GM12878 (cell line): ENCODE measurements around the gene GSTM4. TPM values are rescaled to one million over a fixed set of nuclear protein-coding genes. Genes with fewer than 3 reads are reported as not detected.

Experiments used
- ATAC-seq: fragments of 200-7000 bp; cut with Tn5 transposase; 3 replicates; pipeline ENCODE4 v1.9.1; 2020; ENCODE audit warnings: mild to moderate bottlenecking, moderate library complexity
- BruUV-seq: library from RNA; stranded (reverse); fragments of 400-500 nt; replicated peaks from 2 replicates; lab custom pipeline; 2021; lab: Mats Ljungman, UMichigan
- CTCF ChIA-PET: fragments of 300-600 bp; sonication (Branson Sonifier 250); formaldehyde crosslinking; extraction: SDS; loops from one replicate; lab custom pipeline; 2021; ENCODE audit warnings: inconsistent platforms; lab: Yijun Ruan, JAX
- POLR2A ChIA-PET: fragments of 350-600 bp; formaldehyde crosslinking; extraction: SDS; loops from one replicate; lab custom pipeline; 2021; ENCODE audit warnings: inconsistent platforms; lab: Charles Lee
- RAD21 ChIA-PET: fragments of 300-600 bp; sonication (Branson Sonifier 250); formaldehyde crosslinking; loops from one replicate; lab custom pipeline; 2023; ENCODE audit warnings: antibody characterized with exemption; ENCODE audit not compliant: unreplicated experiment; lab: Charles Lee
- SMC1A ChIA-PET: fragments of 300-600 bp; sonication (Branson Sonifier 250); formaldehyde crosslinking; loops from one replicate; lab custom pipeline; 2023; ENCODE audit not compliant: unreplicated experiment, uncharacterized antibody; lab: Charles Lee
- DNase-seq: peaks from one replicate; pipeline ENCODE4 v3.0.0-alpha.2; 2011; ENCODE audit warnings: low read depth, low spot score
- FAIRE-seq: peaks from 3 replicates; lab custom pipeline; 2011; peaks lifted over from hg19 to GRCh38; lab: Jason Lieb, UNC
- H2AFZ ChIP-seq: 2 replicates; pipeline ENCODE4 v1.6.0; 2011; ENCODE audit warnings: low read depth, low read length, control low read depth; ENCODE audit not compliant: control insufficient read depth
- H3K27ac ChIP-seq: 2 replicates; pipeline ENCODE4 v1.5.1; 2011; ENCODE audit warnings: control low read depth; ENCODE audit not compliant: control insufficient read depth, insufficient read depth
- H3K27me3 ChIP-seq, 2 experiments: replicated peaks in 1 of 2; 2 replicates each; pipeline versions ENCODE4 v1.6.0 to v1.6.1; 2011; ENCODE audit warnings: low read length in 1 of 2; ENCODE audit not compliant: control insufficient read depth in 2 of 2, insufficient read depth in 2 of 2
- H3K36me3 ChIP-seq, 2 experiments: 2 replicates each; pipeline ENCODE4 v1.5.1; 2011; ENCODE audit warnings: low read length in 1 of 2; ENCODE audit not compliant: control insufficient read depth in 2 of 2, insufficient read depth in 2 of 2
- H3K4me1 ChIP-seq: 2 replicates; pipeline ENCODE4 v1.6.1; 2011; ENCODE audit warnings: mild to moderate bottlenecking, low read length, moderate library complexity, mixed read lengths; ENCODE audit not compliant: control insufficient read depth, insufficient read depth
- H3K4me2 ChIP-seq: 2 replicates; pipeline ENCODE4 v1.6.0; 2011; ENCODE audit warnings: control low read depth; ENCODE audit not compliant: control insufficient read depth, insufficient read depth
- H3K4me3 ChIP-seq: fragments of 200-600 bp; sonication (generic); 2 replicates; pipeline ENCODE4 v1.5.1; 2016
- H3K79me2 ChIP-seq: 2 replicates; pipeline ENCODE4 v1.6.0; 2011; ENCODE audit warnings: low read length; ENCODE audit not compliant: control insufficient read depth, insufficient read depth
- H3K9ac ChIP-seq: 2 replicates; pipeline ENCODE4 v1.8.0; 2011; ENCODE audit warnings: low read length, control low read depth, mixed read lengths; ENCODE audit not compliant: control insufficient read depth, insufficient read depth
- H3K9me3 ChIP-seq: replicated peaks from 3 replicates; pipeline ENCODE4 v1.5.1; 2011; ENCODE audit warnings: mild to moderate bottlenecking, low read length; ENCODE audit not compliant: control insufficient read depth, insufficient read depth
- H4K20me1 ChIP-seq: 2 replicates; pipeline ENCODE4 v1.6.0; 2011; ENCODE audit not compliant: control insufficient read depth, insufficient read depth
- ASH2L ChIP-seq: fragments of 300-600, 200-600 bp; sonication (generic); IDR thresholded peaks from 2 replicates; pipeline ENCODE4 v1.6.1; 2017; ENCODE audit warnings: low read depth, mild to moderate bottlenecking, borderline replicate concordance
- ATF3 ChIP-seq: IDR thresholded peaks from 2 replicates; pipeline ENCODE4 v1.6.1; 2011; ENCODE audit warnings: low read depth, mild to moderate bottlenecking, low read length, moderate library complexity, borderline replicate concordance; ENCODE audit errors: extremely low read depth
- CEBPZ ChIP-seq: fragments of 150-350 bp; IDR thresholded peaks from 2 replicates; pipeline ENCODE4 v1.6.1; 2016; ENCODE audit warnings: low read depth, low read length
- CTCF ChIP-seq, 3 experiments: IDR thresholded peaks in 2 of 3; conservative IDR thresholded peaks in 1 of 3; 2 replicates each; pipeline ENCODE4 v1.5.1; 2011; ENCODE audit warnings: low read depth in 3 of 3, low read length in 3 of 3, mild to moderate bottlenecking in 3 of 3, control low read depth in 2 of 3, moderate library complexity in 2 of 3, inconsistent platforms in 1 of 3, mixed read lengths in 1 of 3; ENCODE audit not compliant: control insufficient read depth in 2 of 3, insufficient read depth in 1 of 3; ENCODE audit errors: extremely low read depth in 1 of 3
- E2F4 ChIP-seq: IDR thresholded peaks from 2 replicates; pipeline ENCODE4 v1.6.1; 2012; ENCODE audit warnings: low read depth, low read length, improper control_type of control experiment
- IKZF1 ChIP-seq: fragments of 450-650 bp; conservative IDR thresholded peaks from 2 replicates; pipeline ENCODE4 v1.6.1; 2017; ENCODE audit warnings: antibody characterized with exemption, mild to moderate bottlenecking
- NFYA ChIP-seq: IDR thresholded peaks from 2 replicates; pipeline ENCODE4 v1.6.1; 2011; ENCODE audit warnings: low read depth, mild to moderate bottlenecking, low read length, improper control_type of control experiment, borderline replicate concordance
- NRF1 ChIP-seq: conservative IDR thresholded peaks from 2 replicates; pipeline ENCODE4 v1.6.1; 2011; ENCODE audit warnings: mild to moderate bottlenecking, low read depth, low read length, improper control_type of control experiment
- POLR2A ChIP-seq: IDR thresholded peaks from 2 replicates; pipeline ENCODE4 v1.6.1; 2011; ENCODE audit warnings: low read depth, mild to moderate bottlenecking, low read length
- RAD21 ChIP-seq: IDR thresholded peaks from 2 replicates; pipeline ENCODE4 v1.6.1; 2011; ENCODE audit warnings: mild to moderate bottlenecking, low read depth, low read length, moderate library complexity; ENCODE audit not compliant: insufficient read depth
- RB1 ChIP-seq: fragments of 450-650 bp; formaldehyde crosslinking; IDR thresholded peaks from 2 replicates; pipeline ENCODE4 v1.6.1; 2017; ENCODE audit warnings: mild to moderate bottlenecking, borderline replicate concordance
- TAF1 ChIP-seq: IDR thresholded peaks from 2 replicates; pipeline ENCODE4 v1.6.1; 2011; ENCODE audit warnings: mild to moderate bottlenecking, low read depth, low read length, borderline replicate concordance
- USF2 ChIP-seq: IDR thresholded peaks from 2 replicates; pipeline ENCODE4 v1.6.1; 2011; ENCODE audit warnings: low read depth, low read length, improper control_type of control experiment, borderline replicate concordance
- WGBS: methylation state at CpG from one replicate; pipeline ENCODE4 v1.1.6; 2016; ENCODE audit warnings: low lambda C conversion rate; ENCODE audit not compliant: insufficient replicate concordance, insufficient coverage; ENCODE audit errors: missing lambda C conversion rate; 5-methylcytosine and 5-hydroxymethylcytosine counted together
- in situ Hi-C: fragments of 300-500 bp; cut with MboI; formaldehyde crosslinking; loops from 9 replicates; pipeline ENCODE4 v1.14.3; 2018; ENCODE audit warnings: mixed read lengths
- intact Hi-C: fragments of 100-400 bp; cut with micrococcal nuclease; formaldehyde crosslinking; loops from one replicate; pipeline ENCODE4 v1.14.2; 2022; ENCODE audit not compliant: unreplicated experiment
- polyA plus RNA-seq, 11 experiments: library from polyadenylated mRNA; depleted of rRNA in 4 of 11; unstranded in 6 of 11; stranded (reverse) in 5 of 11; fragments of >200 nt; fragmentation: Nextera tagmentation in 4 of 11; fragmentation: Illumina TruSeq in 1 of 11; extraction: Ambion mirVana in 4 of 11; extraction: Trizol in 1 of 11; gene quantifications; 1 replicate in 1 of 11; 2 replicates in 10 of 11; pipeline versions ENCODE4 v1.2.1 to v1.2.3, GENCODE V29; 2011 to 2016; ENCODE audit warnings: inconsistent platforms in 2 of 11, missing spikeins in 2 of 11, low read depth in 1 of 11
- total RNA-seq, 4 experiments: library from RNA; depleted of rRNA in 3 of 4; stranded (reverse); fragments of >200 nt in 3 of 4; fragmentation: Illumina TruSeq in 1 of 4; extraction: Trizol in 1 of 4; gene quantifications; 2 replicates each; pipeline versions ENCODE4 v1.2.1 to v1.2.3, GENCODE V29; 2013 to 2021

The GSTM4 gene
- total and polyA plus RNA-seq, 10 of the 15 experiments (the other 5 are each of a cell fraction or from before 2014, with no cell fraction given), result 14.3 to 37.2 (median 23.0) TPM

- no peaks in the 10 kb centered on the region for H3K4me1 ChIP-seq
- ATAC-seq (peak; percentile 99), DNase-seq (peak; percentile 25), FAIRE-seq (no peak)
- WGBS, result 0% methylated on average over 17 of the region's 46 CpGs
- intact Hi-C loops (loop anchor here (5.0 kb wide), 1 partner anchor 46 kb away; no protein-coding TSS in a partner anchor), in situ Hi-C loops (no loop called here)
- peak within 1 kb of the TSS; percentile 72 for H3K27ac ChIP-seq
- peak within 1 kb of the TSS; percentile 64 for H3K4me2 ChIP-seq
- H4K20me1 ChIP-seq, result no peaks in the 10 kb centered on the region
- no peaks in the 10 kb centered on the region; the same call in 2 of the 3 replicates for H3K9me3 ChIP-seq
- BruUV-seq, result TSS peak; percentile 65
- H2AFZ ChIP-seq, result peak within 1 kb of the TSS; percentile 86
- RAD21 ChIA-PET, result interaction anchor here (0.7 to 2.4 kb wide), 8 partner anchors 34 to 297 kb away, joined by 3 to 12 read pairs (median 4); partner anchors contain the start of genes AHCYL1 and GNAI3
- peak within 1 kb of the TSS; percentile 70 for H3K9ac ChIP-seq
- no peaks in the 10 kb centered on the region for H3K79me2 ChIP-seq
- CTCF ChIA-PET, result interaction anchor here (0.7 to 3.2 kb wide), 9 partner anchors 32 to 297 kb away, joined by 3 to 34 read pairs (median 5); partner anchors contain the start of genes AHCYL1, GNAI3 and GSTM4
- SMC1A ChIA-PET, result interaction anchor here (0.6 to 2.4 kb wide), 6 partner anchors 17 to 1748 kb away, joined by 3 to 7 read pairs (median 4); no protein-coding TSS in a partner anchor
- no peaks in the 10 kb centered on the region for H3K36me3 ChIP-seq
- no peaks in the 10 kb centered on the region for H3K27me3 ChIP-seq
- POLR2A ChIA-PET, result interaction anchor here (0.6 to 1.3 kb wide), 8 partner anchors 17 to 993 kb away, joined by 3 to 11 read pairs (median 4); partner anchors contain the start of gene GNAI3
- H3K4me3 ChIP-seq, result peak within 1 kb of the TSS; percentile 71
- no peak for TF ChIP-seq NRF1
- TF ChIP-seq TAF1, result peak; percentile 48; the same call in 1 of the 2 replicates
- TF ChIP-seq E2F4, result no peak
- TF ChIP-seq RAD21, result peak; percentile 52
- TF ChIP-seq POLR2A, result peak; percentile 83
- no peak for TF ChIP-seq ATF3
- no peak for TF ChIP-seq USF2
- no peak for TF ChIP-seq ASH2L
- peak; percentile 39; the same call in 1 of the 2 replicates for TF ChIP-seq IKZF1
- TF ChIP-seq NFYA, result no peak
- TF ChIP-seq CEBPZ, result no peak
- peak; percentile 29 to 49 (median 38); a peak in 4 of 6 replicates for TF ChIP-seq CTCF (IDR thresholded peaks at IDR 0.05 in 2 of 3, conservative IDR thresholded peaks at IDR 0.05 in 1 of 3; ENCODE audit: control insufficient read depth in 2 of 3, extremely low read depth in 1 of 3, insufficient read depth in 1 of 3, low read depth in 3 of 3, low read length in 3 of 3)
- TF ChIP-seq RB1, result peak; percentile 59; the same call in 1 of the 2 replicates
These were observed 32.0 kb downstream of the GSTM4 start, which contains the start of gene GSTM1 for GRCh38 chr1:109687641-109688499. TSS of gene GSTM1 (plus strand) at chr1:109687817. CDS start at chr1:109687874, 57 bp downstream.
